DND-41 (cell line): ENCODE results near the gene PDXP.

Experiments used
- EZH2 ChIP-seq: IDR thresholded peaks from 3 replicates; pipeline ENCODE4 v1.6.1; 2012; ENCODE audit warnings: borderline replicate concordance, low read depth, mild to moderate bottlenecking, moderate library complexity, low read length, inconsistent platforms; ENCODE audit not compliant: severe bottlenecking
- TF ChIP-seq, protein P1 (sequence below): IDR thresholded peaks from 2 replicates; pipeline ENCODE4 v1.5.1; 2012; ENCODE audit warnings: borderline replicate concordance, low read length, moderate library complexity, mild to moderate bottlenecking; ENCODE audit not compliant: poor library complexity, severe bottlenecking; ENCODE audit errors: extremely low read depth

DNA sequence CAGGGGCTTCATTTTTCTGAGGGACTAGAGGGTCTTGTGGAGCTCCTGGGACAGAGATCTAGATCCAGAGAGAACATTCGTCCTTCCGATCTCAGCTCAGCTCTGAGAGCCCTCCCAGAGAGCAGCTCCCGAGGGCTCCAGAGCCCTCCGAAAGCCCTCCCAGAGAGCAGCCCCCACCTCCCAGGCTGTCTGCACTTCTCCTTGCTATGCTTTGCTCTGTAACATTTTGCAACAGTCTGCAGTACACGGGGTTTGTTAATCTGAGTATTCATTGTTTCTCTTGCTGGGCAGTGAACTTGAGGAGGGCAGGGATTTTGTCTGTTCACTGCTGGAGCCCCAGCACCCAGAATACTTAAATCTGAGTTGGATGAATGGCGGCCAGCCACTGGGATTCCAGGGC is 47.3 kb upstream of the PDXP start:
- TF ChIP-seq, protein P1, sequence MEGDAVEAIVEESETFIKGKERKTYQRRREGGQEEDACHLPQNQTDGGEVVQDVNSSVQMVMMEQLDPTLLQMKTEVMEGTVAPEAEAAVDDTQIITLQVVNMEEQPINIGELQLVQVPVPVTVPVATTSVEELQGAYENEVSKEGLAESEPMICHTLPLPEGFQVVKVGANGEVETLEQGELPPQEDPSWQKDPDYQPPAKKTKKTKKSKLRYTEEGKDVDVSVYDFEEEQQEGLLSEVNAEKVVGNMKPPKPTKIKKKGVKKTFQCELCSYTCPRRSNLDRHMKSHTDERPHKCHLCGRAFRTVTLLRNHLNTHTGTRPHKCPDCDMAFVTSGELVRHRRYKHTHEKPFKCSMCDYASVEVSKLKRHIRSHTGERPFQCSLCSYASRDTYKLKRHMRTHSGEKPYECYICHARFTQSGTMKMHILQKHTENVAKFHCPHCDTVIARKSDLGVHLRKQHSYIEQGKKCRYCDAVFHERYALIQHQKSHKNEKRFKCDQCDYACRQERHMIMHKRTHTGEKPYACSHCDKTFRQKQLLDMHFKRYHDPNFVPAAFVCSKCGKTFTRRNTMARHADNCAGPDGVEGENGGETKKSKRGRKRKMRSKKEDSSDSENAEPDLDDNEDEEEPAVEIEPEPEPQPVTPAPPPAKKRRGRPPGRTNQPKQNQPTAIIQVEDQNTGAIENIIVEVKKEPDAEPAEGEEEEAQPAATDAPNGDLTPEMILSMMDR, result no peak
- no peak for TF ChIP-seq EZH2
